ENCODE data around the gene PNKP.

GRCh38 chr19:49851456-49852259 is 15.7 kb downstream of the PNKP start:
- TF ChIP-seq CTCF (IDR thresholded peaks at IDR 0.05): no peak
- TF ChIP-seq POLR2A (IDR thresholded peaks at IDR 0.05): no peak
